Adrenal gland (tissue), 5 donors: ENCODE data around the gene OLFM4.

ENCODE experiments used
- POLR2A ChIP-seq, 2 donors: fragments of 450-650 bp; IDR thresholded peaks; one replicate each; pipeline ENCODE4 v1.6.1; 2017; ENCODE audit warnings: antibody characterized with exemption in 2 of 2, mild to moderate bottlenecking in 2 of 2, moderate library complexity in 1 of 2
- TF ChIP-seq, protein P1 (sequence below), 6 experiments: fragments of 450-650 bp in 4 of 6; fragments of 200-600 bp in 2 of 6; sonication (generic) in 1 of 6; IDR thresholded peaks; 1 replicate in 5 of 6; 2 replicates in 1 of 6; pipeline versions ENCODE4 v1.5.1 to v1.8.0; 2016 to 2021; ENCODE audit warnings: antibody characterized with exemption in 6 of 6, mild to moderate bottlenecking in 2 of 6, moderate library complexity in 1 of 6
- donor health status: DM: no; HTN: no; CAD: no.

DNA sequence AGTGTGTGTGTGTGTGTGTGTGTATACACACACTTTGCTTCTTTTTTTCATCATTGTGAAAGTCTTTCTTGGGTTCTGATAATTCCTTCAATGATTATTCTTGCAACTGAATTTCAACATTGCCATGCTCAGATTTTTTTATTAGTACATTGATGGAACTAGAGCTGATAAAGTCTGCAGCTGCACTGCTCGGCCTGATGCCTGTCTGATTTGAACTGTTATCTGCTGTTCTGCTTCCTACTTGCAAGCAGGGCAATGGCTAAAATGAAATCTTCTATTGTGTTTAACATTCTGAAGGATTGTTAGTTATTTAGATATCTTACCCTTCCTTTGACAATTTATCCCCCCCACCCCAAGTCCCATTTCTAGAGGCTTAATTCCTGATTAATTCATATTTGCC, 61.3 kb downstream of the OLFM4 start:
- TF ChIP-seq, protein P1, sequence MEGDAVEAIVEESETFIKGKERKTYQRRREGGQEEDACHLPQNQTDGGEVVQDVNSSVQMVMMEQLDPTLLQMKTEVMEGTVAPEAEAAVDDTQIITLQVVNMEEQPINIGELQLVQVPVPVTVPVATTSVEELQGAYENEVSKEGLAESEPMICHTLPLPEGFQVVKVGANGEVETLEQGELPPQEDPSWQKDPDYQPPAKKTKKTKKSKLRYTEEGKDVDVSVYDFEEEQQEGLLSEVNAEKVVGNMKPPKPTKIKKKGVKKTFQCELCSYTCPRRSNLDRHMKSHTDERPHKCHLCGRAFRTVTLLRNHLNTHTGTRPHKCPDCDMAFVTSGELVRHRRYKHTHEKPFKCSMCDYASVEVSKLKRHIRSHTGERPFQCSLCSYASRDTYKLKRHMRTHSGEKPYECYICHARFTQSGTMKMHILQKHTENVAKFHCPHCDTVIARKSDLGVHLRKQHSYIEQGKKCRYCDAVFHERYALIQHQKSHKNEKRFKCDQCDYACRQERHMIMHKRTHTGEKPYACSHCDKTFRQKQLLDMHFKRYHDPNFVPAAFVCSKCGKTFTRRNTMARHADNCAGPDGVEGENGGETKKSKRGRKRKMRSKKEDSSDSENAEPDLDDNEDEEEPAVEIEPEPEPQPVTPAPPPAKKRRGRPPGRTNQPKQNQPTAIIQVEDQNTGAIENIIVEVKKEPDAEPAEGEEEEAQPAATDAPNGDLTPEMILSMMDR (IDR thresholded peaks at IDR 0.05) = no peak
- TF ChIP-seq POLR2A (IDR thresholded peaks at IDR 0.05) = no peak
